ENCODE data around the gene NPR2.

NPR2 gene

GRCh38 chr9:35810122-35810521 is 18.7 kb downstream of the NPR2 start:
- Histone ChIP-seq H2AFZ (ENCODE audit: low read depth, low read length) (no peak overlapping the region), H3K9me3 (ENCODE audit: insufficient read depth, low read length, severe bottlenecking) (no peaks in the 10 kb centered on the region), H3K4me1 (ENCODE audit: insufficient read depth, low read length) (peaks cover 34% of the 10 kb centered on the region), H4K20me1 (ENCODE audit: insufficient read depth, low read length) (no peaks in the 10 kb centered on the region), H3K27ac (ENCODE audit: low read length) (no peak overlapping the region), H3K9ac (ENCODE audit: low read depth, low read length) (no peak overlapping the region), H3K4me3 (ENCODE audit: low read depth in 1 of 2, low read length in 2 of 2) (no peak overlapping the region), H3K36me3 (ENCODE audit: insufficient read depth, low read length) (peaks cover 31% of the 10 kb centered on the region), H3K79me2 (ENCODE audit: insufficient read depth, low read length) (peaks cover 12% of the 10 kb centered on the region), H3K4me2 (ENCODE audit: insufficient read depth, low read length) (no peak overlapping the region), H3K27me3 (ENCODE audit: insufficient read depth, low read length, poor library complexity) (no peaks in the 10 kb centered on the region)
- no peak for ATAC-seq (ENCODE audit: insufficient read depth, low read depth)
- DNase-seq, result no peak
- TF ChIP-seq CTCF (IDR thresholded peaks at IDR 0.05; ENCODE audit: borderline replicate concordance, extremely low read depth, low read length, poor library complexity, severe bottlenecking) (no peak), EZH2 (IDR thresholded peaks at IDR 0.05; ENCODE audit: borderline replicate concordance, low read depth, low read length, severe bottlenecking) (no peak)

- peaks cover 40% of the 10 kb centered on the region for H3K4me1 ChIP-seq (ENCODE audit: insufficient read depth, low read length)
- ATAC-seq (ENCODE audit: insufficient read depth, low read depth) (no peak), DNase-seq (no peak)
- peak overlapping the region; percentile 92 for H3K4me2 ChIP-seq (ENCODE audit: insufficient read depth, low read length)
- peak overlapping the region; percentile 75 for H2AFZ ChIP-seq (ENCODE audit: low read depth, low read length)
- no peak for TF ChIP-seq EZH2 (IDR thresholded peaks at IDR 0.05; ENCODE audit: borderline replicate concordance, low read depth, low read length, severe bottlenecking)
- TF ChIP-seq CTCF (IDR thresholded peaks at IDR 0.05; ENCODE audit: borderline replicate concordance, extremely low read depth, low read length, poor library complexity, severe bottlenecking), result no peak
- peak overlapping the region; percentile 85 for H3K27ac ChIP-seq (ENCODE audit: low read length)
- no peaks in the 10 kb centered on the region for H4K20me1 ChIP-seq (ENCODE audit: insufficient read depth, low read length)
- H3K27me3 ChIP-seq (ENCODE audit: insufficient read depth, low read length, poor library complexity), result no peaks in the 10 kb centered on the region
- H3K36me3 ChIP-seq (ENCODE audit: insufficient read depth, low read length), result peaks cover 17% of the 10 kb centered on the region; the same call in 1 of the 2 replicates
- H3K9me3 ChIP-seq (ENCODE audit: insufficient read depth, low read length, severe bottlenecking), result no peaks in the 10 kb centered on the region
- peaks cover 12% of the 10 kb centered on the region for H3K79me2 ChIP-seq (ENCODE audit: insufficient read depth, low read length)
- peak overlapping the region in 1 of 2 experiments; percentile 84; a peak in 3 of 4 replicates for H3K4me3 ChIP-seq (ENCODE audit: low read depth in 1 of 2, low read length in 2 of 2)
- H3K9ac ChIP-seq (ENCODE audit: low read depth, low read length), result peak overlapping the region; percentile 54
These were observed 20.1 kb downstream of the NPR2 start for GRCh38 chr9:35811381-35812024.

GRCh38 chr9:35812025-35812602 is 20.7 kb downstream of the NPR2 start, which contains the start of gene SPAG8:
Gene SPAG8, minus strand, starts transcription at chr9:35812262. Its CDS starts 115 bp downstream, at chr9:35812147.
- DNase-seq, result peak; percentile 98
- ATAC-seq (ENCODE audit: insufficient read depth, low read depth), result peak; percentile 75
- H3K4me1 ChIP-seq (ENCODE audit: insufficient read depth, low read length), result peaks cover 44% of the 10 kb centered on the region
- H3K4me3 ChIP-seq (ENCODE audit: low read depth in 1 of 2, low read length in 2 of 2), result peak within 1 kb of the TSS; percentile 2 to 84; a peak in 3 of 4 replicates
- H3K27ac ChIP-seq (ENCODE audit: low read length), result peak within 1 kb of the TSS; percentile 85
- no peaks in the 10 kb centered on the region for H3K27me3 ChIP-seq (ENCODE audit: insufficient read depth, low read length, poor library complexity)
- TF ChIP-seq EZH2 (IDR thresholded peaks at IDR 0.05; ENCODE audit: borderline replicate concordance, low read depth, low read length, severe bottlenecking) (no peak), CTCF (IDR thresholded peaks at IDR 0.05; ENCODE audit: borderline replicate concordance, extremely low read depth, low read length, poor library complexity, severe bottlenecking) (no peak)
- H3K9me3 ChIP-seq (ENCODE audit: insufficient read depth, low read length, severe bottlenecking), result no peaks in the 10 kb centered on the region
- peaks cover 13% of the 10 kb centered on the region; the same call in 1 of the 2 replicates for H3K36me3 ChIP-seq (ENCODE audit: insufficient read depth, low read length)
- peaks cover 12% of the 10 kb centered on the region for H3K79me2 ChIP-seq (ENCODE audit: insufficient read depth, low read length)
- H3K9ac ChIP-seq (ENCODE audit: low read depth, low read length), result peak within 1 kb of the TSS; percentile 54
- peak within 1 kb of the TSS; percentile 92 for H3K4me2 ChIP-seq (ENCODE audit: insufficient read depth, low read length)
- H4K20me1 ChIP-seq (ENCODE audit: insufficient read depth, low read length), result no peaks in the 10 kb centered on the region
- H2AFZ ChIP-seq (ENCODE audit: low read depth, low read length), result peak within 1 kb of the TSS; percentile 81

Measured in DND-41 (cell line).